SK-N-SH (cell line): Measurements from ENCODE around the gene GDA. TPM values are rescaled to one million over a fixed set of nuclear protein-coding genes. Genes with fewer than 3 reads are reported as not detected.

Source experiments
- CTCF ChIA-PET: fragments of 300-600, 350-600 bp; formaldehyde crosslinking; extraction: SDS; loops from one replicate; lab custom pipeline; 2021; lab: Yijun Ruan, JAX
- POLR2A ChIA-PET: fragments of 350-600 bp; sonication (Branson Sonifier 250); formaldehyde crosslinking; extraction: SDS; loops from one replicate; lab custom pipeline; 2020; ENCODE audit warnings: antibody characterized with exemption, inconsistent platforms; lab: Yijun Ruan, JAX
- DNase-seq: peaks from one replicate; pipeline ENCODE4 v3.0.0; 2012
- H2AFZ ChIP-seq: fragments of 200-600 bp; sonication (generic); 2 replicates; pipeline ENCODE4 v1.8.1; 2016; ENCODE audit warnings: antibody characterized with exemption, mild to moderate bottlenecking, low read depth
- H3F3A ChIP-seq: fragments of 200-600 bp; sonication (generic); replicated peaks from 2 replicates; pipeline ENCODE3; 2016; ENCODE audit warnings: antibody characterized with exemption, mild to moderate bottlenecking; ENCODE audit not compliant: insufficient read depth
- H3K27ac ChIP-seq, 2 experiments: fragments of 200-500 bp in 1 of 2; fragments of 200-600 bp in 1 of 2; sonication (Bioruptor generic) in 1 of 2; sonication (generic), shearing (Covaris generic) in 1 of 2; 2 replicates each; pipeline versions ENCODE4 v1.5.1 to v1.6.1; 2014 to 2016; ENCODE audit warnings: low read depth in 2 of 2, inconsistent platforms in 1 of 2, low read length in 1 of 2, mild to moderate bottlenecking in 1 of 2, mixed read lengths in 1 of 2
- H3K27me3 ChIP-seq: fragments of 200-600 bp; sonication (generic), shearing (Covaris generic); 2 replicates; pipeline ENCODE4 v1.6.1; 2016; ENCODE audit warnings: mixed run types; ENCODE audit not compliant: insufficient read depth
- H3K36me3 ChIP-seq, 2 experiments: fragments of 200-500 bp in 1 of 2; fragments of 200-600 bp in 1 of 2; sonication (Bioruptor generic) in 1 of 2; sonication (generic) in 1 of 2; replicated peaks in 1 of 2; 2 replicates each; pipeline versions ENCODE3 to v1.5.1; 2014 to 2016; ENCODE audit warnings: low read length in 1 of 2, mild to moderate bottlenecking in 1 of 2; ENCODE audit not compliant: insufficient read depth in 2 of 2, control insufficient read depth in 1 of 2
- H3K4me1 ChIP-seq, 2 experiments: fragments of 200-500 bp in 1 of 2; fragments of 200-600 bp in 1 of 2; sonication (Bioruptor generic) in 1 of 2; sonication (generic), shearing (Covaris generic) in 1 of 2; 2 replicates each; pipeline versions ENCODE4 v1.5.1 to v1.6.1; 2014 to 2016; ENCODE audit warnings: low read depth in 1 of 2, low read length in 1 of 2, mixed run types in 1 of 2; ENCODE audit not compliant: insufficient read depth in 2 of 2, control insufficient read depth in 1 of 2
- H3K4me2 ChIP-seq: fragments of 200-600 bp; sonication (generic), shearing (Covaris generic); 2 replicates; pipeline ENCODE4 v1.6.1; 2017; ENCODE audit warnings: mixed run types
- H3K4me3 ChIP-seq, 2 experiments: fragments of 200-500 bp in 1 of 2; fragments of 200-600 bp in 1 of 2; sonication (Bioruptor generic) in 1 of 2; sonication (generic), shearing (Covaris generic) in 1 of 2; 2 replicates each; pipeline versions ENCODE4 v1.5.1 to v1.8.1; 2014 to 2016; ENCODE audit warnings: low read depth in 2 of 2, inconsistent platforms in 1 of 2, low read length in 1 of 2, mild to moderate bottlenecking in 1 of 2, mixed read lengths in 1 of 2, moderate library complexity in 1 of 2
- H3K79me2 ChIP-seq: fragments of 200-600 bp; sonication (generic); 2 replicates; pipeline ENCODE4 v1.8.1; 2017; ENCODE audit warnings: mild to moderate bottlenecking; ENCODE audit not compliant: insufficient read depth
- H3K9ac ChIP-seq: fragments of 200-600 bp; sonication (generic); 2 replicates; pipeline ENCODE4 v1.6.1; 2017; ENCODE audit warnings: mixed run types
- H3K9me2 ChIP-seq: fragments of 200-600 bp; sonication (generic); 2 replicates; pipeline ENCODE4 v1.6.1; 2017; ENCODE audit warnings: mixed run types
- H3K9me3 ChIP-seq: fragments of 200-600 bp; sonication (generic); 2 replicates; pipeline ENCODE4 v1.6.1; 2017; ENCODE audit warnings: mixed run types, mild to moderate bottlenecking, moderate library complexity
- H4K20me1 ChIP-seq: fragments of 200-600 bp; sonication (generic); 2 replicates; pipeline ENCODE4 v1.6.1; 2017; ENCODE audit warnings: mild to moderate bottlenecking, mixed run types; ENCODE audit not compliant: insufficient read depth
- CHD2 ChIP-seq: fragments of 150-350 bp; IDR thresholded peaks from 2 replicates; pipeline ENCODE4 v1.6.1; 2018; ENCODE audit warnings: low read length; ENCODE audit not compliant: partially characterized antibody
- FOXJ3 ChIP-seq: sonication (generic); formaldehyde crosslinking; IDR thresholded peaks from 2 replicates; pipeline ENCODE4 v1.5.1; 2020; ENCODE audit warnings: mild to moderate bottlenecking, missing genetic modification reagents
- GABPA ChIP-seq: IDR thresholded peaks from 2 replicates; pipeline ENCODE4 v1.4.0; 2012; ENCODE audit warnings: low read depth, mild to moderate bottlenecking
- GATA2 ChIP-seq: sonication (generic); formaldehyde crosslinking; IDR thresholded peaks from 2 replicates; pipeline ENCODE4 v1.5.0; 2020; ENCODE audit warnings: mild to moderate bottlenecking, missing genetic modification reagents
- MEF2A ChIP-seq: IDR thresholded peaks from 2 replicates; pipeline ENCODE4 v1.4.0; 2012; ENCODE audit warnings: low read depth, borderline replicate concordance
- MXI1 ChIP-seq: IDR thresholded peaks from 2 replicates; pipeline ENCODE4 v1.6.1; 2012; ENCODE audit warnings: mild to moderate bottlenecking, low read depth, low read length, improper control_type of control experiment
- NFIC ChIP-seq: IDR thresholded peaks from 2 replicates; pipeline ENCODE4 v1.4.0; 2012; ENCODE audit warnings: borderline replicate concordance
- NRF1 ChIP-seq: IDR thresholded peaks from 2 replicates; pipeline ENCODE4 v1.6.1; 2012; ENCODE audit warnings: low read depth, mild to moderate bottlenecking, low read length
- POLR2AphosphoS5 ChIP-seq: IDR thresholded peaks from 2 replicates; pipeline ENCODE4 v1.6.1; 2012; ENCODE audit warnings: low read depth, low read length
- RAD21 ChIP-seq: IDR thresholded peaks from 2 replicates; pipeline ENCODE4 v1.6.1; 2012; ENCODE audit warnings: mild to moderate bottlenecking, low read length
- RCOR1 ChIP-seq: fragments of 150-350 bp; IDR thresholded peaks from 2 replicates; pipeline ENCODE4 v1.6.1; 2017; ENCODE audit warnings: antibody characterized with exemption, low read length
- RFX5 ChIP-seq: IDR thresholded peaks from 2 replicates; pipeline ENCODE4 v1.6.1; 2012; ENCODE audit warnings: mild to moderate bottlenecking, improper control_type of control experiment, low read length
- RXRA ChIP-seq: IDR thresholded peaks from 2 replicates; pipeline ENCODE4 v1.4.0; 2012; ENCODE audit warnings: low read depth, mild to moderate bottlenecking, borderline replicate concordance
- SIN3A ChIP-seq: IDR thresholded peaks from 2 replicates; pipeline ENCODE4 v1.6.1; 2012; ENCODE audit warnings: low read depth, mild to moderate bottlenecking, low read length, moderate library complexity, borderline replicate concordance
- SMC3 ChIP-seq: IDR thresholded peaks from 2 replicates; pipeline ENCODE4 v1.6.1; 2012; ENCODE audit warnings: low read depth, low read length, improper control_type of control experiment
- TAF1 ChIP-seq: IDR thresholded peaks from 2 replicates; pipeline ENCODE4 v1.6.1; 2012; ENCODE audit warnings: low read depth, mild to moderate bottlenecking, low read length, moderate library complexity, borderline replicate concordance
- TCF12 ChIP-seq: IDR thresholded peaks from 2 replicates; pipeline ENCODE4 v1.4.0; 2012
- WGBS: methylation state at CpG from one replicate; pipeline ENCODE4 v1.1.6; 2017; ENCODE audit warnings: low lambda C conversion rate; 5-methylcytosine and 5-hydroxymethylcytosine counted together
- polyA plus RNA-seq, 3 experiments: library from polyadenylated mRNA; depleted of rRNA; stranded (reverse); fragments of >200 nt; gene quantifications; 2 replicates each; pipeline ENCODE4 v1.2.3, GENCODE V29; 2012
- TF ChIP-seq, protein P1 (sequence below): IDR thresholded peaks from 2 replicates; pipeline ENCODE4 v1.6.1; 2012; ENCODE audit warnings: mild to moderate bottlenecking, low read depth, low read length, moderate library complexity
- TF ChIP-seq, protein P2 (sequence below): IDR thresholded peaks from 2 replicates; pipeline ENCODE4 v1.4.0; 2012; ENCODE audit warnings: low read depth, borderline replicate concordance
- TF ChIP-seq, protein P3 (sequence below): IDR thresholded peaks from 2 replicates; pipeline ENCODE4 v1.4.0; 2012; ENCODE audit warnings: low read depth, borderline replicate concordance

GDA gene
- polyA plus RNA-seq, 1 of the 3 experiments (the other 2 are of a cell fraction), result not detected

DNA sequence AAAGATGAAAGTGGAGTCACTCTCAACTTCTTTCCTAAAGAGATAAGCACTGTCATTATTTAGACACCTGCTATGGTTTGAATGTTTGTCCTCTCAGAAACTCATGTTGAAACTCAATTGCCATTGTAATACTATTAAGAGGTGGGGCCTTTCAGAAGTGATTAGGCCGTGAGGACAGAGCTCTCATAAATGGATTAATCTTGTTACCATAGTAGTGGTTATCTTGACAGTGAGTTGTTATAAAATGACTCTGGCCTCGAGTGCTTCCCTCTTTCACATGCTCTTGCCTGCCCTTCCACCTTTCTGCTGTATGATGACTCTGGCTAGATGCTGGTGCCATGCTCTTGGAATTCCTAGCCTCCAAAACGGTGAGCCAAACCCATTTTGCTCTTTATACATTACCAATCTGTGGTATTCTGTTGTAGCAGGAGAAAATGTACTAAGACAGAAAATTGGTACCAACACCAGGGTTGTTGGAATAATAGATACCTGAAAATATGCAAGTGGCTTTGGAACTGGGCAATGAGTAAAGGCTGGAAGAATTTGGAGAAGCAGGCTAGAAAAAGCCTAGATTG, 38.0 kb downstream of the GDA start:
- POLR2A ChIA-PET, result no interaction called here
- no peaks in the 10 kb centered on the region for H3F3A ChIP-seq
- CTCF ChIA-PET, result no interaction called here
- H3K9me2 ChIP-seq, result no peaks in the 10 kb centered on the region
- H2AFZ ChIP-seq, result no peak overlapping the region
- no peak for DNase-seq
- H4K20me1 ChIP-seq, result no peaks in the 10 kb centered on the region
- H3K36me3 ChIP-seq, result no peaks in the 10 kb centered on the region
- H3K79me2 ChIP-seq, result no peaks in the 10 kb centered on the region
- H3K27me3 ChIP-seq, result no peaks in the 10 kb centered on the region
- no peak overlapping the region for H3K9ac ChIP-seq
- H3K4me1 ChIP-seq, result no peaks in the 10 kb centered on the region
- H3K9me3 ChIP-seq, result no peaks in the 10 kb centered on the region
- no peak overlapping the region for H3K27ac ChIP-seq
- TF ChIP-seq CHD2 (no peak), RCOR1 (no peak), MXI1 (no peak), RXRA (no peak), TAF1 (no peak), MEF2A (no peak), NFIC (no peak), RAD21 (no peak), RFX5 (no peak), FOXJ3 (no peak), GATA2 (no peak), SMC3 (no peak), NRF1 (no peak), TCF12 (no peak), SIN3A (no peak), GABPA (no peak), POLR2AphosphoS5 (no peak)
- TF ChIP-seq, protein P1, sequence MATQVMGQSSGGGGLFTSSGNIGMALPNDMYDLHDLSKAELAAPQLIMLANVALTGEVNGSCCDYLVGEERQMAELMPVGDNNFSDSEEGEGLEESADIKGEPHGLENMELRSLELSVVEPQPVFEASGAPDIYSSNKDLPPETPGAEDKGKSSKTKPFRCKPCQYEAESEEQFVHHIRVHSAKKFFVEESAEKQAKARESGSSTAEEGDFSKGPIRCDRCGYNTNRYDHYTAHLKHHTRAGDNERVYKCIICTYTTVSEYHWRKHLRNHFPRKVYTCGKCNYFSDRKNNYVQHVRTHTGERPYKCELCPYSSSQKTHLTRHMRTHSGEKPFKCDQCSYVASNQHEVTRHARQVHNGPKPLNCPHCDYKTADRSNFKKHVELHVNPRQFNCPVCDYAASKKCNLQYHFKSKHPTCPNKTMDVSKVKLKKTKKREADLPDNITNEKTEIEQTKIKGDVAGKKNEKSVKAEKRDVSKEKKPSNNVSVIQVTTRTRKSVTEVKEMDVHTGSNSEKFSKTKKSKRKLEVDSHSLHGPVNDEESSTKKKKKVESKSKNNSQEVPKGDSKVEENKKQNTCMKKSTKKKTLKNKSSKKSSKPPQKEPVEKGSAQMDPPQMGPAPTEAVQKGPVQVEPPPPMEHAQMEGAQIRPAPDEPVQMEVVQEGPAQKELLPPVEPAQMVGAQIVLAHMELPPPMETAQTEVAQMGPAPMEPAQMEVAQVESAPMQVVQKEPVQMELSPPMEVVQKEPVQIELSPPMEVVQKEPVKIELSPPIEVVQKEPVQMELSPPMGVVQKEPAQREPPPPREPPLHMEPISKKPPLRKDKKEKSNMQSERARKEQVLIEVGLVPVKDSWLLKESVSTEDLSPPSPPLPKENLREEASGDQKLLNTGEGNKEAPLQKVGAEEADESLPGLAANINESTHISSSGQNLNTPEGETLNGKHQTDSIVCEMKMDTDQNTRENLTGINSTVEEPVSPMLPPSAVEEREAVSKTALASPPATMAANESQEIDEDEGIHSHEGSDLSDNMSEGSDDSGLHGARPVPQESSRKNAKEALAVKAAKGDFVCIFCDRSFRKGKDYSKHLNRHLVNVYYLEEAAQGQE, result no peak
- TF ChIP-seq, protein P2, sequence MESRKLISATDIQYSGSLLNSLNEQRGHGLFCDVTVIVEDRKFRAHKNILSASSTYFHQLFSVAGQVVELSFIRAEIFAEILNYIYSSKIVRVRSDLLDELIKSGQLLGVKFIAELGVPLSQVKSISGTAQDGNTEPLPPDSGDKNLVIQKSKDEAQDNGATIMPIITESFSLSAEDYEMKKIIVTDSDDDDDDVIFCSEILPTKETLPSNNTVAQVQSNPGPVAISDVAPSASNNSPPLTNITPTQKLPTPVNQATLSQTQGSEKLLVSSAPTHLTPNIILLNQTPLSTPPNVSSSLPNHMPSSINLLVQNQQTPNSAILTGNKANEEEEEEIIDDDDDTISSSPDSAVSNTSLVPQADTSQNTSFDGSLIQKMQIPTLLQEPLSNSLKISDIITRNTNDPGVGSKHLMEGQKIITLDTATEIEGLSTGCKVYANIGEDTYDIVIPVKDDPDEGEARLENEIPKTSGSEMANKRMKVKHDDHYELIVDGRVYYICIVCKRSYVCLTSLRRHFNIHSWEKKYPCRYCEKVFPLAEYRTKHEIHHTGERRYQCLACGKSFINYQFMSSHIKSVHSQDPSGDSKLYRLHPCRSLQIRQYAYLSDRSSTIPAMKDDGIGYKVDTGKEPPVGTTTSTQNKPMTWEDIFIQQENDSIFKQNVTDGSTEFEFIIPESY, result no peak
- TF ChIP-seq, protein P3, sequence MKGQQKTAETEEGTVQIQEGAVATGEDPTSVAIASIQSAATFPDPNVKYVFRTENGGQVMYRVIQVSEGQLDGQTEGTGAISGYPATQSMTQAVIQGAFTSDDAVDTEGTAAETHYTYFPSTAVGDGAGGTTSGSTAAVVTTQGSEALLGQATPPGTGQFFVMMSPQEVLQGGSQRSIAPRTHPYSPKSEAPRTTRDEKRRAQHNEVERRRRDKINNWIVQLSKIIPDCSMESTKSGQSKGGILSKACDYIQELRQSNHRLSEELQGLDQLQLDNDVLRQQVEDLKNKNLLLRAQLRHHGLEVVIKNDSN, result no peak
- no peak overlapping the region for H3K4me3 ChIP-seq
- 4% methylated on average over 3 of the region's 3 CpGs for WGBS
- no peak overlapping the region for H3K4me2 ChIP-seq
